GM12878 (cell line): ENCODE results near the gene ARHGEF17.

ENCODE experiments used
- CTCF ChIP-seq, 3 experiments: IDR thresholded peaks in 2 of 3; conservative IDR thresholded peaks in 1 of 3; 2 replicates each; pipeline ENCODE4 v1.5.1; 2011; ENCODE audit warnings: low read depth in 3 of 3, low read length in 3 of 3, mild to moderate bottlenecking in 3 of 3, control low read depth in 2 of 3, moderate library complexity in 2 of 3, inconsistent platforms in 1 of 3, mixed read lengths in 1 of 3; ENCODE audit not compliant: control insufficient read depth in 2 of 3, insufficient read depth in 1 of 3; ENCODE audit errors: extremely low read depth in 1 of 3
- MEF2B ChIP-seq: fragments of 450-650 bp; IDR thresholded peaks from 2 replicates; pipeline ENCODE4 v1.6.1; 2018; ENCODE audit warnings: mild to moderate bottlenecking, moderate library complexity; ENCODE audit not compliant: partially characterized antibody, poor library complexity, severe bottlenecking
- SUZ12 ChIP-seq: fragments of 200-600 bp; sonication (generic); IDR thresholded peaks from one replicate; pipeline ENCODE4 v1.6.1; 2018; ENCODE audit warnings: antibody characterized with exemption, mild to moderate bottlenecking; ENCODE audit not compliant: unreplicated experiment
- ZBTB33 ChIP-seq: fragments of 450-650 bp; IDR thresholded peaks from 2 replicates; pipeline ENCODE4 v1.6.1; 2017; ENCODE audit warnings: mild to moderate bottlenecking

- peak; percentile 34 for TF ChIP-seq MEF2B
- no peak for TF ChIP-seq SUZ12
- TF ChIP-seq ZBTB33: no peak
- TF ChIP-seq CTCF (IDR thresholded peaks at IDR 0.05 in 2 of 3, conservative IDR thresholded peaks at IDR 0.05 in 1 of 3; ENCODE audit: control insufficient read depth in 2 of 3, extremely low read depth in 1 of 3, insufficient read depth in 1 of 3, low read depth in 3 of 3, low read length in 3 of 3): no peak
These were observed 71.3 kb downstream of the ARHGEF17 start for GRCh38 chr11:73379189-73379880.
